GM18870 (cell line): Measurements from ENCODE around the gene RPS6KA5.
A peak's percentile ranks its signal among the peaks of the same experiment; 100 is the strongest.
"Not testable (repeated sequence)": the region's sequence is repeated elsewhere in the genome, so short reads cannot be mapped to it uniquely, and the experiment has no call there.

Experiments used
- ATAC-seq: cut with Tn5 transposase; IDR thresholded peaks from one replicate; pipeline ENCODE4 v1.9.1; 2021; ENCODE audit warnings: moderate library complexity; ENCODE audit not compliant: unreplicated experiment

RPS6KA5 gene

GRCh38 chr14:90941706-90942105, 118.7 kb downstream of the RPS6KA5 start:
- ATAC-seq: no peak

- no peak for ATAC-seq
Measured at GRCh38 chr14:90940318-90940962, 120.0 kb downstream of the RPS6KA5 start.

- ATAC-seq: not testable (repeated sequence)
Measured at GRCh38 chr14:90939252-90939795, 121.1 kb downstream of the RPS6KA5 start.

GRCh38 chr14:90938615-90939014, 121.8 kb downstream of the RPS6KA5 start:
- no peak for ATAC-seq

GRCh38 chr14:90936757-90937440, 123.5 kb downstream of the RPS6KA5 start:
- no peak for ATAC-seq

GRCh38 chr14:90924621-90925340, 135.7 kb downstream of the RPS6KA5 start:
- ATAC-seq: no peak

- ATAC-seq: no peak
Measured at GRCh38 chr14:90922141-90922540, 138.3 kb downstream of the RPS6KA5 start.

GRCh38 chr14:90911121-90911520, 149.3 kb downstream of the RPS6KA5 start:
- ATAC-seq: no peak

GRCh38 chr14:90907178-90907577, 153.3 kb downstream of the RPS6KA5 start:
- no peak for ATAC-seq

GRCh38 chr14:90905531-90905930, 154.9 kb downstream of the RPS6KA5 start:
- ATAC-seq: peak; percentile 90

GRCh38 chr14:90903101-90903500, 157.3 kb downstream of the RPS6KA5 start:
- no peak for ATAC-seq

- no peak for ATAC-seq
Measured at GRCh38 chr14:90900476-90901083, 159.9 kb downstream of the RPS6KA5 start.

GRCh38 chr14:90897022-90897421, 163.4 kb downstream of the RPS6KA5 start:
- no peak for ATAC-seq

- ATAC-seq: no peak
Measured at GRCh38 chr14:90894241-90894640, 166.2 kb downstream of the RPS6KA5 start.

- ATAC-seq: no peak
Measured at GRCh38 chr14:90893510-90893909, 166.9 kb downstream of the RPS6KA5 start.

- no peak for ATAC-seq
Measured at GRCh38 chr14:90892970-90893369, 167.5 kb downstream of the RPS6KA5 start.

- no peak for ATAC-seq
Measured at GRCh38 chr14:90891326-90891725, 169.1 kb downstream of the RPS6KA5 start.

GRCh38 chr14:90890322-90891020, 170.0 kb downstream of the RPS6KA5 start:
- no peak for ATAC-seq

GRCh38 chr14:90886297-90886815, 174.1 kb downstream of the RPS6KA5 start:
- ATAC-seq: no peak

GRCh38 chr14:90883782-90884181, 176.7 kb downstream of the RPS6KA5 start:
- no peak for ATAC-seq
